Tibial nerve (tissue), 4 donors: ENCODE results near the gene FAAH. TPM values are rescaled to one million over a fixed set of nuclear protein-coding genes. Genes with fewer than 3 reads are reported as not detected.
"Not testable (repeated sequence)": the region's sequence is repeated elsewhere in the genome, so short reads cannot be mapped to it uniquely, and the experiment has no call there.

Experiments used
- DNase-seq, 2 donors: peaks; one replicate each; pipeline ENCODE4 v3.0.0-alpha.2; 2019; ENCODE audit warnings: low spot score in 2 of 2
- H3K27ac ChIP-seq, 4 donors: fragments of 200-600 bp; sonication (generic) in 3 of 4; one replicate each; pipeline ENCODE4 v1.5.1; 2017 to 2019; ENCODE audit warnings: mild to moderate bottlenecking in 1 of 4
- H3K27me3 ChIP-seq, 2 donors: fragments of 200-600 bp; sonication (generic) in 1 of 2; one replicate each; pipeline versions ENCODE4 v1.5.1 to v1.6.0; 2017 to 2019
- H3K36me3 ChIP-seq, 3 donors: fragments of 200-600 bp; sonication (generic); one replicate each; pipeline ENCODE4 v1.5.1; 2018 to 2019
- H3K4me1 ChIP-seq, 4 donors: fragments of 200-600 bp; sonication (generic) in 3 of 4; one replicate each; pipeline ENCODE4 v1.5.1; 2017 to 2019
- H3K4me3 ChIP-seq, 4 donors: fragments of 200-600 bp; sonication (generic) in 3 of 4; one replicate each; pipeline ENCODE4 v1.5.1; 2017 to 2019; ENCODE audit warnings: mild to moderate bottlenecking in 1 of 4, moderate library complexity in 1 of 4
- H3K9me3 ChIP-seq, 4 donors: fragments of 200-600 bp; sonication (generic) in 3 of 4; one replicate each; pipeline ENCODE4 v1.5.1; 2017 to 2019
- CTCF ChIP-seq, 5 experiments: fragments of 200-600 bp in 3 of 5; fragments of 450-650 bp in 2 of 5; sonication (generic) in 3 of 5; IDR thresholded peaks; one replicate each; pipeline ENCODE4 v1.5.1; 2016 to 2019; ENCODE audit warnings: antibody characterized with exemption in 5 of 5, mild to moderate bottlenecking in 3 of 5, moderate library complexity in 2 of 5
- EP300 ChIP-seq, 2 donors: sonication (generic); formaldehyde crosslinking; IDR thresholded peaks; one replicate each; pipeline ENCODE4 v1.6.1; 2017; ENCODE audit warnings: antibody characterized with exemption in 2 of 2, mild to moderate bottlenecking in 1 of 2
- POLR2A ChIP-seq, 2 donors: fragments of 450-650 bp; IDR thresholded peaks; one replicate each; pipeline ENCODE4 v1.6.1; 2017; ENCODE audit warnings: antibody characterized with exemption in 2 of 2, mild to moderate bottlenecking in 2 of 2, moderate library complexity in 2 of 2
- WGBS, 2 donors: methylation state at CpG; one replicate each; pipeline ENCODE4 v1.1.5; 2018; 5-methylcytosine and 5-hydroxymethylcytosine counted together
- total RNA-seq, 4 donors: library from RNA; depleted of rRNA; stranded (reverse); fragments of >200 nt; gene quantifications; one replicate each; pipeline ENCODE4 v1.1.0, GENCODE V29; 2016

The FAAH gene
- total RNA-seq, 4 donors from 2014 or later = 42.3 to 135 (median 121) TPM

- Histone ChIP-seq H3K4me1 (no peaks in the 10 kb centered on the region), H3K9me3 (no peaks in the 10 kb centered on the region), H3K36me3 (peaks cover 4 to 86% (median 11%) of the 10 kb centered on the region in 3 donors), H3K27me3 (no peaks in the 10 kb centered on the region), H3K27ac (no peak overlapping the region), H3K4me3 (no peak overlapping the region)
- 84 to 88% methylated on average over 3 of the region's 3 CpGs for WGBS, 2 donors
- TF ChIP-seq CTCF (IDR thresholded peaks at IDR 0.05) (no peak), EP300 (IDR thresholded peaks at IDR 0.05) (no peak), POLR2A (IDR thresholded peaks at IDR 0.05) (no peak)
- no peak for DNase-seq
Measured at GRCh38 chr1:46362158-46362557, 32.0 kb upstream of the FAAH start.

- Histone ChIP-seq H3K9me3 (no peaks in the 10 kb centered on the region), H3K27me3 (no peaks in the 10 kb centered on the region), H3K4me1 (no peaks in the 10 kb centered on the region), H3K27ac (no peak overlapping the region), H3K36me3 (peaks cover 4 to 86% (median 11%) of the 10 kb centered on the region in 3 donors), H3K4me3 (no peak overlapping the region)
- 93 to 94% methylated on average over 5 of the region's 5 CpGs for WGBS, 2 donors
- DNase-seq = no peak
- TF ChIP-seq CTCF (IDR thresholded peaks at IDR 0.05) (no peak), EP300 (IDR thresholded peaks at IDR 0.05) (no peak), POLR2A (IDR thresholded peaks at IDR 0.05) (no peak)
Measured at GRCh38 chr1:46363121-46363520, 31.0 kb upstream of the FAAH start.

DNA sequence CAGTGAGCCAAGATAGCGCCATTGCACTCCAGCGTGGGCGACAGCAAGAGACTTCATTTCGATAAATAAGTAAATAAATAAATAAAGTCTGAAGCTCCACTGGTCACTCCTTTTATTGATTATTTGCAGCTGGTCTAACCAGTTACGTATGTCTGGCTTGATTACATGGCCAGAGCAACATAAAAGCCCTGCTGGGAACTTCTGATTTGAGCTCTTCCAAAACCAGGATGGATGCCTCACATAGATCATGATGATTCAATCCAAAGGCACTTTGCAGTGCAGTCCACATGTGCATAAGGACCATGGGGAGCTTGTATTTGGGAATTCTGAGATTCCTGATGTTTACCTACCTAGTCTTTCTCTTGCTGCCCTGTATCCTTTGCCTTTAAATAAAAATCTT is 29.5 kb upstream of the FAAH start:
- H3K4me1 ChIP-seq = no peaks in the 10 kb centered on the region
- H3K9me3 ChIP-seq = no peaks in the 10 kb centered on the region
- no peak overlapping the region for H3K4me3 ChIP-seq
- no peak overlapping the region for H3K27ac ChIP-seq
- TF ChIP-seq POLR2A (IDR thresholded peaks at IDR 0.05) (no peak), CTCF (IDR thresholded peaks at IDR 0.05) (no peak), EP300 (IDR thresholded peaks at IDR 0.05) (no peak)
- 84 to 94% methylated on average over 5 of the region's 5 CpGs for WGBS, 2 donors
- peaks cover 4 to 80% (median 11%) of the 10 kb centered on the region in 3 donors for H3K36me3 ChIP-seq
- H3K27me3 ChIP-seq = no peaks in the 10 kb centered on the region
- DNase-seq = no peak

- H3K27ac ChIP-seq, H3K9me3 ChIP-seq, DNase-seq, H3K4me1 ChIP-seq, H3K4me3 ChIP-seq, H3K27me3 ChIP-seq: not testable (repeated sequence)
- 90% methylated on average over 8 of the region's 8 CpGs for WGBS, 2 donors
- H3K36me3 ChIP-seq = peaks cover 4 to 74% (median 11%) of the 10 kb centered on the region in 3 donors
Measured at GRCh38 chr1:46365796-46366195, 28.3 kb upstream of the FAAH start.

DNA sequence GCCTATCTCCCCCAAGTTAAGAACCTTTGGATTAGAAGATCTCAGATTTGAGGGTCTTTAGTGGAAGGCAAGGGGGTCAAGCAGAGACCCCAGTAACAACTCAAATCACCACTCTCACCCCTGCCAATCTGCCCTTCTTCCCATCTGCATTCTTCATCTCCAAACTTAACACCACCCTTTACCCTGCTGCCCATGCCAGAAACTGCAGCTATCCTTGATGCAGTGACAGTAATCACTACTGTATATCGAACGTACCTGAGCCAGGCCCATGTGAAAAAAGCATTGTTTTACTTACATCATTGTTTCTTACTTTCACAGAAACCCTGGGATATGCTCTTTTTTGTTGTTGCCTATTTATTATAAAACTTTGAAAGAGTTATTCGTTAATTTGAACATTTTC is 27.0 kb upstream of the FAAH start:
- WGBS, 2 donors = 86 to 87% methylated on average over 3 of the region's 3 CpGs
- Histone ChIP-seq H3K4me3 (no peak overlapping the region), H3K9me3 (no peaks in the 10 kb centered on the region), H3K27ac (no peak overlapping the region), H3K27me3 (no peaks in the 10 kb centered on the region), H3K4me1 (no peaks in the 10 kb centered on the region), H3K36me3 (peaks cover 0 to 61% (median 4%) of the 10 kb centered on the region in 3 donors)
- DNase-seq = no peak
- TF ChIP-seq CTCF (IDR thresholded peaks at IDR 0.05) (no peak), POLR2A (IDR thresholded peaks at IDR 0.05) (no peak), EP300 (IDR thresholded peaks at IDR 0.05) (no peak)

DNA sequence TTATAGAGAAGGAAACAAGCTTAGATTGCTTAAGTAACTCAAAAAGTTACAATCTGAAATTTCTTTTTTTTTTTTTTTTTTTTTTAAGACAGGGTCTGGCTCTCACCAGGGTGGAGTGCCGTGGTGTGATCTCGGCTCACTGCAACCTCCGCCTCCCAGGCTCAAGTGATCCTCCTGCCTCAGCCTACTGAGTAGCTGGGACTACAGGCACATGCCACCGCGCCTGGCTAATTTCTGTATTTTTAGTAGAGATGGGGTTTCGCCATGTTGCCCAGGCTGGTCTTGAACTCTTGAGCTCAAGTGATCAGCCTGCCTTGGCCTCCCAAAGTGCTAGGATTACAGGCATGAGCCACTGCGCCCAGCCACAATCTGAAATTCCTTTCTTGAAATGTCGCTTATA is 26.4 kb upstream of the FAAH start:
- H3K9me3 ChIP-seq, H3K27ac ChIP-seq, H3K27me3 ChIP-seq, H3K4me3 ChIP-seq, DNase-seq, H3K4me1 ChIP-seq: not testable (repeated sequence)
- H3K36me3 ChIP-seq = peaks cover 0 to 58% (median 0%) of the 10 kb centered on the region in 3 donors
- WGBS, 2 donors = 92 to 100% methylated on average over 8 of the region's 8 CpGs
